IMR-90 (cell line): ENCODE data around the gene COL4A1. TPM values are rescaled to one million over a fixed set of nuclear protein-coding genes. Genes with fewer than 3 reads are reported as not detected.

Source experiments
- ATAC-seq: fragments of 200-7000 bp; cut with Tn5 transposase; 2 replicates; pipeline ENCODE4 v1.9.1; 2020; ENCODE audit warnings: low read depth, mild to moderate bottlenecking, moderate library complexity
- BruUV-seq: library from RNA; stranded (reverse); fragments of 400-500 nt; replicated peaks from 2 replicates; lab custom pipeline; 2021; lab: Mats Ljungman, UMichigan
- CTCF ChIA-PET: fragments of 300-600 bp; formaldehyde crosslinking; extraction: SDS; loops from one replicate; lab custom pipeline; 2021; ENCODE audit warnings: antibody characterized with exemption; lab: Yijun Ruan, JAX
- POLR2A ChIA-PET: fragments of 300-600 bp; sonication (Branson Sonifier 250); formaldehyde crosslinking; loops from one replicate; lab custom pipeline; 2022; ENCODE audit warnings: antibody characterized with exemption; ENCODE audit not compliant: unreplicated experiment; lab: Charles Lee
- DNase-seq: peaks from one replicate; pipeline ENCODE4 v3.0.0; 2013
- H2AFZ ChIP-seq: replicated peaks from 2 replicates; pipeline ENCODE3; 2013; ENCODE audit warnings: low read length, mild to moderate bottlenecking; ENCODE audit not compliant: poor library complexity
- H2AK5ac ChIP-seq: 2 replicates; pipeline ENCODE4 v1.6.1; 2013; ENCODE audit warnings: low read depth, low read length, inconsistent platforms
- H2AK9ac ChIP-seq: replicated peaks from 2 replicates; pipeline ENCODE3; 2013; ENCODE audit warnings: mild to moderate bottlenecking, low read depth, low read length, moderate library complexity; ENCODE audit not compliant: poor library complexity
- H2BK120ac ChIP-seq: 2 replicates; pipeline ENCODE4 v1.6.1; 2013; ENCODE audit warnings: low read depth, low read length, inconsistent platforms
- H2BK15ac ChIP-seq: 3 replicates; pipeline ENCODE4 v1.6.1; 2013; ENCODE audit warnings: low read depth, low read length, inconsistent platforms
- H2BK20ac ChIP-seq: 2 replicates; pipeline ENCODE4 v1.6.1; 2013; ENCODE audit warnings: low read depth, mild to moderate bottlenecking, inconsistent platforms, low read length, moderate library complexity
- H2BK5ac ChIP-seq: 2 replicates; pipeline ENCODE4 v1.6.1; 2013; ENCODE audit warnings: mild to moderate bottlenecking, low read depth, low read length, inconsistent platforms; ENCODE audit not compliant: poor library complexity, severe bottlenecking
- H3K14ac ChIP-seq: replicated peaks from 2 replicates; pipeline ENCODE4 v1.6.1; 2013; ENCODE audit warnings: low read depth, low read length, inconsistent platforms
- H3K18ac ChIP-seq: 2 replicates; pipeline ENCODE4 v1.6.1; 2013; ENCODE audit warnings: low read depth, low read length, control low read depth
- H3K23ac ChIP-seq: 2 replicates; pipeline ENCODE4 v1.6.1; 2013; ENCODE audit warnings: low read depth, low read length, inconsistent platforms
- H3K27ac ChIP-seq: 2 replicates; pipeline ENCODE4 v1.5.1; 2013; ENCODE audit warnings: mild to moderate bottlenecking, control low read depth, low read length; ENCODE audit not compliant: insufficient read depth
- H3K27me3 ChIP-seq: 2 replicates; pipeline ENCODE4 v1.6.1; 2013; ENCODE audit warnings: low read length; ENCODE audit not compliant: control insufficient read depth, insufficient read depth
- H3K36me3 ChIP-seq: 2 replicates; pipeline ENCODE4 v1.6.1; 2013; ENCODE audit warnings: low read length, mixed read lengths; ENCODE audit not compliant: control insufficient read depth, insufficient read depth
- H3K4ac ChIP-seq: 2 replicates; pipeline ENCODE4 v1.6.1; 2013; ENCODE audit warnings: low read depth, low read length, inconsistent platforms
- H3K4me1 ChIP-seq: 2 replicates; pipeline ENCODE4 v1.6.1; 2013; ENCODE audit warnings: low read length, mixed read lengths; ENCODE audit not compliant: control insufficient read depth, insufficient read depth
- H3K4me2 ChIP-seq: 2 replicates; pipeline ENCODE4 v1.6.1; 2013; ENCODE audit warnings: low read depth, mild to moderate bottlenecking, control low read depth, low read length, moderate library complexity
- H3K4me3 ChIP-seq: 2 replicates; pipeline ENCODE4 v1.5.1; 2013; ENCODE audit warnings: low read depth, mild to moderate bottlenecking, control low read depth, low read length, moderate library complexity; ENCODE audit not compliant: insufficient read depth
- H3K56ac ChIP-seq: 2 replicates; pipeline ENCODE4 v1.6.1; 2013; ENCODE audit warnings: low read length, inconsistent platforms; ENCODE audit not compliant: insufficient read depth; ENCODE audit errors: extremely low read depth
- H3K79me1 ChIP-seq, 2 experiments: 2 replicates each; pipeline ENCODE4 v1.6.1; 2013; ENCODE audit warnings: low read length in 2 of 2, inconsistent platforms in 1 of 2, low read depth in 1 of 2
- H3K9ac ChIP-seq: 2 replicates; pipeline ENCODE4 v1.6.1; 2013; ENCODE audit warnings: low read depth, low read length, control low read depth
- H3K9me1 ChIP-seq: 2 replicates; pipeline ENCODE4 v1.6.1; 2013; ENCODE audit warnings: low read length, inconsistent platforms; ENCODE audit not compliant: insufficient read depth
- H3K9me3 ChIP-seq: 2 replicates; pipeline ENCODE4 v1.6.1; 2013; ENCODE audit warnings: low read length; ENCODE audit not compliant: control insufficient read depth, insufficient read depth
- H4K20me1 ChIP-seq: 2 replicates; pipeline ENCODE4 v1.6.1; 2013; ENCODE audit warnings: low read length, inconsistent platforms; ENCODE audit not compliant: insufficient read depth
- H4K5ac ChIP-seq: 2 replicates; pipeline ENCODE4 v1.6.1; 2013; ENCODE audit warnings: mild to moderate bottlenecking, low read depth, low read length, control low read depth
- H4K8ac ChIP-seq, 2 experiments: 2 replicates each; pipeline ENCODE4 v1.6.1; 2013; ENCODE audit warnings: low read depth in 2 of 2, low read length in 2 of 2, control low read depth in 1 of 2, inconsistent platforms in 1 of 2
- H4K91ac ChIP-seq: 2 replicates; pipeline ENCODE4 v1.6.1; 2013; ENCODE audit warnings: low read depth, low read length, inconsistent platforms; ENCODE audit not compliant: insufficient read depth
- BHLHE40 ChIP-seq: fragments of 150-350 bp; IDR thresholded peaks from 2 replicates; pipeline ENCODE4 v1.6.1; 2016; ENCODE audit warnings: mild to moderate bottlenecking, low read depth, low read length
- FOS ChIP-seq: fragments of 150-350 bp; IDR thresholded peaks from 2 replicates; pipeline ENCODE4 v1.6.1; 2016; ENCODE audit warnings: low read depth, low read length
- MAFK ChIP-seq: IDR thresholded peaks from 2 replicates; pipeline ENCODE4 v1.6.1; 2012; ENCODE audit warnings: low read depth, low read length, improper control_type of control experiment
- MAZ ChIP-seq: IDR thresholded peaks from 2 replicates; pipeline ENCODE4 v1.6.1; 2012; ENCODE audit warnings: low read depth, mild to moderate bottlenecking, low read length, improper control_type of control experiment, moderate library complexity, borderline replicate concordance
- NFE2L2 ChIP-seq: fragments of 150-350 bp; IDR thresholded peaks from 2 replicates; pipeline ENCODE4 v1.6.1; 2016; ENCODE audit warnings: low read depth, mild to moderate bottlenecking, low read length
- POLR2A ChIP-seq: IDR thresholded peaks from 2 replicates; pipeline ENCODE4 v1.6.1; 2012; ENCODE audit warnings: mild to moderate bottlenecking, low read depth, low read length
- RAD21 ChIP-seq: IDR thresholded peaks from 2 replicates; pipeline ENCODE4 v1.6.1; 2012; ENCODE audit warnings: low read length, improper control_type of control experiment
- RCOR1 ChIP-seq: IDR thresholded peaks from 2 replicates; pipeline ENCODE4 v1.6.1; 2012; ENCODE audit warnings: mild to moderate bottlenecking, low read length, improper control_type of control experiment; ENCODE audit not compliant: insufficient replicate concordance
- RFX5 ChIP-seq: IDR thresholded peaks from 2 replicates; pipeline ENCODE4 v1.8.0; 2012; ENCODE audit warnings: low read depth, mild to moderate bottlenecking, low read length, moderate library complexity
- SMC3 ChIP-seq: fragments of 150-350 bp; IDR thresholded peaks from 2 replicates; pipeline ENCODE4 v1.6.1; 2016; ENCODE audit warnings: low read depth, mild to moderate bottlenecking, antibody characterized with exemption, low read length, moderate library complexity
- WGBS, 2 experiments: methylation state at CpG; one replicate each; pipeline versions ENCODE4 v1.1.5 to v1.1.7; 2013; ENCODE audit warnings: missing lambda C conversion rate in 2 of 2; ENCODE audit not compliant: insufficient read length in 1 of 2; ENCODE audit errors: extremely low coverage in 2 of 2; 5-methylcytosine and 5-hydroxymethylcytosine counted together
- dilution Hi-C: fragments of 300-500 bp; cut with HindIII; formaldehyde crosslinking; loops from one replicate; pipeline ENCODE4 v1.14.3; 2018; ENCODE audit warnings: low sequenced_read_pairs; ENCODE audit not compliant: unreplicated experiment
- in situ Hi-C: fragments of 300-500 bp; cut with MboI; formaldehyde crosslinking; loops from 3 replicates; pipeline ENCODE4 v1.14.3; 2019; ENCODE audit warnings: low sequenced_read_pairs, inconsistent platforms, mixed read lengths
- intact Hi-C: fragments of 100-400 bp; cut with micrococcal nuclease; formaldehyde crosslinking; loops from 2 replicates; pipeline ENCODE4 v1.10.0; 2022
- polyA plus RNA-seq, 3 experiments: library from polyadenylated mRNA; depleted of rRNA; stranded (reverse); fragments of >200 nt; gene quantifications; 2 replicates each; pipeline ENCODE4 v1.2.3, GENCODE V29; 2012; ENCODE audit warnings: low replicate concordance in 1 of 3
- total RNA-seq: library from RNA; depleted of rRNA; stranded (reverse); fragments of >200 nt; gene quantifications from 2 replicates; pipeline ENCODE4 v1.2.3, GENCODE V29; 2012
- TF ChIP-seq, protein P1 (sequence below): fragments of 150-350 bp; IDR thresholded peaks from 2 replicates; pipeline ENCODE4 v1.6.1; 2016; ENCODE audit warnings: low read depth, mild to moderate bottlenecking, low read length, moderate library complexity, borderline replicate concordance

COL4A1 gene
- total and polyA plus RNA-seq, 2 of the 4 experiments (the other 2 are of a cell fraction), result 230 to 337 TPM

GRCh38 chr13:110156301-110157049 lies 150.5 kb downstream of the COL4A1 start:
- no peak overlapping the region for H2AFZ ChIP-seq
- H3K56ac ChIP-seq, result no peak overlapping the region
- H4K20me1 ChIP-seq, result peaks cover 8% of the 10 kb centered on the region; the same call in 1 of the 2 replicates
- H2AK5ac ChIP-seq, result no peak overlapping the region
- intact Hi-C loops, result no loop called here
- peaks cover 76% of the 10 kb centered on the region for H3K36me3 ChIP-seq
- H4K91ac ChIP-seq, result no peak overlapping the region
- no peak overlapping the region for H3K4ac ChIP-seq
- TF ChIP-seq BHLHE40 (no peak), NFE2L2 (no peak), RFX5 (no peak), MAZ (no peak), POLR2A (no peak), FOS (no peak), MAFK (no peak), RCOR1 (no peak), SMC3 (no peak), RAD21 (no peak)
- TF ChIP-seq, protein P1, sequence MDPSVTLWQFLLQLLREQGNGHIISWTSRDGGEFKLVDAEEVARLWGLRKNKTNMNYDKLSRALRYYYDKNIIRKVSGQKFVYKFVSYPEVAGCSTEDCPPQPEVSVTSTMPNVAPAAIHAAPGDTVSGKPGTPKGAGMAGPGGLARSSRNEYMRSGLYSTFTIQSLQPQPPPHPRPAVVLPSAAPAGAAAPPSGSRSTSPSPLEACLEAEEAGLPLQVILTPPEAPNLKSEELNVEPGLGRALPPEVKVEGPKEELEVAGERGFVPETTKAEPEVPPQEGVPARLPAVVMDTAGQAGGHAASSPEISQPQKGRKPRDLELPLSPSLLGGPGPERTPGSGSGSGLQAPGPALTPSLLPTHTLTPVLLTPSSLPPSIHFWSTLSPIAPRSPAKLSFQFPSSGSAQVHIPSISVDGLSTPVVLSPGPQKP, result no peak
- no peak overlapping the region for H2BK20ac ChIP-seq
- no peak overlapping the region for H3K14ac ChIP-seq
- peaks cover 5% of the 10 kb centered on the region for H3K4me1 ChIP-seq
- no peak overlapping the region for H3K23ac ChIP-seq
- ATAC-seq (peak; percentile 48), DNase-seq (peak; percentile 24)
- H3K27me3 ChIP-seq, result no peaks in the 10 kb centered on the region
- H4K5ac ChIP-seq, result no peak overlapping the region
- no peaks in the 10 kb centered on the region for H3K9me3 ChIP-seq
- dilution Hi-C loops, result no loop called here
- ChIA-PET CTCF (interaction anchor here (0.6 kb wide), 1 partner anchor 41 kb away, joined by 3 read pairs; no protein-coding TSS in a partner anchor), POLR2A (no interaction called here)
- H3K9me1 ChIP-seq, result peaks cover 5% of the 10 kb centered on the region; the same call in 1 of the 2 replicates
- no peak overlapping the region for H3K4me2 ChIP-seq
- H4K8ac ChIP-seq, result no peak overlapping the region
- H2BK120ac ChIP-seq, result no peak overlapping the region
- 80% methylated on average over 1 of the region's 5 CpGs; no CpG with 5 or more reads in 1 of the 2 experiments for WGBS, 2 experiments
- no peak overlapping the region for H2BK15ac ChIP-seq
- BruUV-seq, result no TSS peak
- in situ Hi-C loops, result no loop called here
- H3K79me1 ChIP-seq, result peaks cover 6 to 29% of the 10 kb centered on the region in 2 experiments; a peak in 3 of 4 replicates
- H2AK9ac ChIP-seq, result no peak overlapping the region
- no peak overlapping the region for H3K18ac ChIP-seq
- H3K9ac ChIP-seq, result no peak overlapping the region
- no peak overlapping the region for H3K27ac ChIP-seq
- H2BK5ac ChIP-seq, result no peak overlapping the region
- no peak overlapping the region for H3K4me3 ChIP-seq
